ENCODE data around the gene MCUB.
"Not testable (repeated sequence)": the region's sequence is repeated elsewhere in the genome, so short reads cannot be mapped to it uniquely, and the experiment has no call there.

MCUB gene

GRCh38 chr4:109596420-109597085 is 36.5 kb downstream of the MCUB start:
- not testable (repeated sequence) for H3K4me3 ChIP-seq (ENCODE audit: insufficient read depth, low read depth, low read length, poor library complexity, severe bottlenecking); H3K36me3 ChIP-seq (ENCODE audit: control insufficient read depth, insufficient read depth, low read length); H3K4me1 ChIP-seq (ENCODE audit: control insufficient read depth, insufficient read depth, low read length, poor library complexity, severe bottlenecking); DNase-seq; H3K9me3 ChIP-seq (ENCODE audit: control insufficient read depth, low read length); H3K27ac ChIP-seq (ENCODE audit: insufficient read depth, low read length, poor library complexity, severe bottlenecking); H3K27me3 ChIP-seq (replicated peaks; ENCODE audit: control insufficient read depth, insufficient read depth, low read length, poor library complexity, severe bottlenecking)

DNA sequence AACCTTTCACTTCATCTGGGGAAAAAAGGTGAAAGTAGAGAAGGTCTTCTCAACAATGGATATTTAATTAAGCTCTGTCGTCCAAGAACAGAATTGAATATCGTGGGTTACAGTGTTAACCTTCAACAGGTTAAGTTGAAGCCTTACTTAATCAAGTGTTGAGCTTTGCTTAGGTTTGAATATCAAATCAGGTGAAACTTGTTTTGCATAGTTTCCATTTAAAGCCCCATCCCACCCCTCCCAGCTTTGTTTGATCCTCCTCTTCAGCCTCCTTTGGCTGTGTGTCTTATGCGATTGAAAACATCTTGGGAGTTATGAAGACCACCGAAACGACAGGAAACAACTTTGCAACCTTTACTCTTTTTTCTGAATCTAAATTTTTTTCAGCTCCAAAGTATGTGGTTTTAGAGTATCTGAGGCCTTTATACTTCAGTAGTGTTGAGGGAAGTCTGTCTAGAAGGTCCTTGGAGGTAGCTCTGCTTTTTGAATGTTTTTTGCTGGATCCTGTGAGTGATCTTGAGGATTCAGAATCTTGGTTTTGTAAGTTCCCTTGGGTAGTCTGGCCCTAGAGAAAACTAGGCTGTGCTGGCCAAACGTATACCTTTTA is 39.1 kb downstream of the MCUB start:
- Histone ChIP-seq H3K4me1 (ENCODE audit: control insufficient read depth, insufficient read depth, low read length, poor library complexity, severe bottlenecking) (no peaks in the 10 kb centered on the region), H3K27ac (ENCODE audit: insufficient read depth, low read length, poor library complexity, severe bottlenecking) (no peak overlapping the region), H3K9me3 (ENCODE audit: control insufficient read depth, low read length) (no peaks in the 10 kb centered on the region), H3K36me3 (ENCODE audit: control insufficient read depth, insufficient read depth, low read length) (no peaks in the 10 kb centered on the region), H3K27me3 (replicated peaks; ENCODE audit: control insufficient read depth, insufficient read depth, low read length, poor library complexity, severe bottlenecking) (no peaks in the 10 kb centered on the region), H3K4me3 (ENCODE audit: insufficient read depth, low read depth, low read length, poor library complexity, severe bottlenecking) (no peak overlapping the region)
- DNase-seq: no peak

DNA sequence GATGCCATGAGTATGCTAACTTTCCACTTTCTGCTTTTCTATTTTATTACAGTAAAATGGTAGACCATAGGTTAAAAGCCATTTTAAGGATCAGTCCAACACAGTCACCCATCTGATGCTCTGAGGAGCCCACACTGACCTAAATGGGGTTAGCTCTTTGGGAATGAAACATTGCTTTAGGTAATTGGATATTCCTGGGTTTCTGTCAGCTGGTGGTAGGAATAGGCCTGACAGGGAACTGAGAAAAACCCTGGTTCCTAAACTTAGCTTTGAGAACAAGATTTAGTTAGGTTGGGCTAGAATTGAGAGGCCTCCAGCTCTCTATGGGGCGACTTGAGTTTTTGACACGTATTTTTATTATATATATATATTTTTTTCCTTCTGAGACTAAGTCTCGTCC is 40.4 kb downstream of the MCUB start:
- no peaks in the 10 kb centered on the region for H3K27me3 ChIP-seq (replicated peaks; ENCODE audit: control insufficient read depth, insufficient read depth, low read length, poor library complexity, severe bottlenecking)
- H3K36me3 ChIP-seq (ENCODE audit: control insufficient read depth, insufficient read depth, low read length): no peaks in the 10 kb centered on the region
- no peaks in the 10 kb centered on the region for H3K9me3 ChIP-seq (ENCODE audit: control insufficient read depth, low read length)
- H3K27ac ChIP-seq (ENCODE audit: insufficient read depth, low read length, poor library complexity, severe bottlenecking): no peak overlapping the region
- no peak for DNase-seq
- no peaks in the 10 kb centered on the region for H3K4me1 ChIP-seq (ENCODE audit: control insufficient read depth, insufficient read depth, low read length, poor library complexity, severe bottlenecking)
- no peak overlapping the region for H3K4me3 ChIP-seq (ENCODE audit: insufficient read depth, low read depth, low read length, poor library complexity, severe bottlenecking)

DNA sequence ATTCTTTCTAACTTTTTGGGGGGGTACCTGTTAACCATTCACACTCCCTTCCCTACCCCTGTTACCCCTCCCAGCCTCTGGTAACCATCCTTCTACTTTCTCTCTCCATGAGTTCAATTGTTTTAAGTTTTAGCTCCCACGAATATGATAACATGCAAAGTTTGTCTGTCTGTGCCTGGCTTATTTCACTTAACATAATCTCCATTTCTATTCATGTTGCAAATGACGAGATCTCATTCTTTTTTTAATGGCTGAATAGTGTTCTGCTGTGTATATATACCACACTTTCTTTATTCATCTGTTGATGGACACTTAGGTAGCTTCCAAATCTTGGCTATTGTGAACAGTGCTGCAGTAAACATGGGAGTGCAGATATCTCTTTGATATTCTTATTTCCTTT is 41.3 kb downstream of the MCUB start:
- Histone ChIP-seq H3K9me3 (ENCODE audit: control insufficient read depth, low read length) (no peaks in the 10 kb centered on the region), H3K36me3 (ENCODE audit: control insufficient read depth, insufficient read depth, low read length) (no peaks in the 10 kb centered on the region), H3K27me3 (replicated peaks; ENCODE audit: control insufficient read depth, insufficient read depth, low read length, poor library complexity, severe bottlenecking) (no peaks in the 10 kb centered on the region)

GRCh38 chr4:109607976-109608375 is 47.9 kb downstream of the MCUB start:
- Histone ChIP-seq H3K9me3 (ENCODE audit: control insufficient read depth, low read length) (no peaks in the 10 kb centered on the region), H3K36me3 (ENCODE audit: control insufficient read depth, insufficient read depth, low read length) (no peaks in the 10 kb centered on the region), H3K27me3 (replicated peaks; ENCODE audit: control insufficient read depth, insufficient read depth, low read length, poor library complexity, severe bottlenecking) (no peaks in the 10 kb centered on the region), H3K27ac (ENCODE audit: insufficient read depth, low read length, poor library complexity, severe bottlenecking) (no peak overlapping the region), H3K4me3 (ENCODE audit: insufficient read depth, low read depth, low read length, poor library complexity, severe bottlenecking) (no peak overlapping the region), H3K4me1 (ENCODE audit: control insufficient read depth, insufficient read depth, low read length, poor library complexity, severe bottlenecking) (peaks cover 7% of the 10 kb centered on the region)
- DNase-seq: no peak

More for the DNA sequence above, 41.3 kb downstream of the MCUB start:
- H3K4me1 ChIP-seq (ENCODE audit: control insufficient read depth, insufficient read depth, low read length, poor library complexity, severe bottlenecking): no peaks in the 10 kb centered on the region
- DNase-seq: no peak
- no peak overlapping the region for H3K27ac ChIP-seq (ENCODE audit: insufficient read depth, low read length, poor library complexity, severe bottlenecking)
- H3K4me3 ChIP-seq (ENCODE audit: insufficient read depth, low read depth, low read length, poor library complexity, severe bottlenecking): no peak overlapping the region

GRCh38 chr4:109608879-109609278 is 48.8 kb downstream of the MCUB start:
- peaks cover 7% of the 10 kb centered on the region for H3K4me1 ChIP-seq (ENCODE audit: control insufficient read depth, insufficient read depth, low read length, poor library complexity, severe bottlenecking)
- no peaks in the 10 kb centered on the region for H3K9me3 ChIP-seq (ENCODE audit: control insufficient read depth, low read length)
- no peak overlapping the region for H3K27ac ChIP-seq (ENCODE audit: insufficient read depth, low read length, poor library complexity, severe bottlenecking)
- no peak overlapping the region for H3K4me3 ChIP-seq (ENCODE audit: insufficient read depth, low read depth, low read length, poor library complexity, severe bottlenecking)
- peaks cover 3% of the 10 kb centered on the region for H3K36me3 ChIP-seq (ENCODE audit: control insufficient read depth, insufficient read depth, low read length)
- no peaks in the 10 kb centered on the region for H3K27me3 ChIP-seq (replicated peaks; ENCODE audit: control insufficient read depth, insufficient read depth, low read length, poor library complexity, severe bottlenecking)
- DNase-seq: no peak

DNA sequence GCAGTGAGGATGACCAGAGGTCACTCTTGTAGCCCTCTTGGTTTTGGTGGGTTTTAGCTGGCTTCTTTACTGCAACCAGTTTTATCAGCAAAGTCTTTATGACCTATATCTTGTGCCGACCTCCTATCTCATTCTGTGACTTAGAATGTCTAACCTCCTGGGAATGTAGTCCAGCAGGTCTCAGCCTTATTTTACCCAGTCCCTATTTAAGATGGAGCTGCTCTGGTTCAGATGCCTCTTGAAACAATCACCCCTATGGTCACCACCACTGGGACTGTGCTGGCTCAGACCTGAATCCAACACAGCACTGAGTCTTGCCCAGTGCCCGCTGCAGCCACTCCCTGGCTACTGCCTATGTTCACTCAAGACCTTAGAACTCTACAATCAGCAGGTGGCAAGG is 49.4 kb downstream of the MCUB start:
- no peak overlapping the region for H3K4me3 ChIP-seq (ENCODE audit: insufficient read depth, low read depth, low read length, poor library complexity, severe bottlenecking)
- DNase-seq: no peak
- no peaks in the 10 kb centered on the region for H3K27me3 ChIP-seq (replicated peaks; ENCODE audit: control insufficient read depth, insufficient read depth, low read length, poor library complexity, severe bottlenecking)
- peaks cover 3% of the 10 kb centered on the region for H3K36me3 ChIP-seq (ENCODE audit: control insufficient read depth, insufficient read depth, low read length)
- H3K4me1 ChIP-seq (ENCODE audit: control insufficient read depth, insufficient read depth, low read length, poor library complexity, severe bottlenecking): peaks cover 7% of the 10 kb centered on the region
- H3K9me3 ChIP-seq (ENCODE audit: control insufficient read depth, low read length): no peaks in the 10 kb centered on the region
- H3K27ac ChIP-seq (ENCODE audit: insufficient read depth, low read length, poor library complexity, severe bottlenecking): no peak overlapping the region

- Histone ChIP-seq H3K9me3 (ENCODE audit: control insufficient read depth, low read length) (no peaks in the 10 kb centered on the region), H3K36me3 (ENCODE audit: control insufficient read depth, insufficient read depth, low read length) (peaks cover 3% of the 10 kb centered on the region), H3K27ac (ENCODE audit: insufficient read depth, low read length, poor library complexity, severe bottlenecking) (no peak overlapping the region), H3K27me3 (replicated peaks; ENCODE audit: control insufficient read depth, insufficient read depth, low read length, poor library complexity, severe bottlenecking) (no peaks in the 10 kb centered on the region), H3K4me3 (ENCODE audit: insufficient read depth, low read depth, low read length, poor library complexity, severe bottlenecking) (no peak overlapping the region), H3K4me1 (ENCODE audit: control insufficient read depth, insufficient read depth, low read length, poor library complexity, severe bottlenecking) (peaks cover 7% of the 10 kb centered on the region)
- no peak for DNase-seq
Observed at GRCh38 chr4:109610489-109610888, 50.4 kb downstream of the MCUB start.

DNA sequence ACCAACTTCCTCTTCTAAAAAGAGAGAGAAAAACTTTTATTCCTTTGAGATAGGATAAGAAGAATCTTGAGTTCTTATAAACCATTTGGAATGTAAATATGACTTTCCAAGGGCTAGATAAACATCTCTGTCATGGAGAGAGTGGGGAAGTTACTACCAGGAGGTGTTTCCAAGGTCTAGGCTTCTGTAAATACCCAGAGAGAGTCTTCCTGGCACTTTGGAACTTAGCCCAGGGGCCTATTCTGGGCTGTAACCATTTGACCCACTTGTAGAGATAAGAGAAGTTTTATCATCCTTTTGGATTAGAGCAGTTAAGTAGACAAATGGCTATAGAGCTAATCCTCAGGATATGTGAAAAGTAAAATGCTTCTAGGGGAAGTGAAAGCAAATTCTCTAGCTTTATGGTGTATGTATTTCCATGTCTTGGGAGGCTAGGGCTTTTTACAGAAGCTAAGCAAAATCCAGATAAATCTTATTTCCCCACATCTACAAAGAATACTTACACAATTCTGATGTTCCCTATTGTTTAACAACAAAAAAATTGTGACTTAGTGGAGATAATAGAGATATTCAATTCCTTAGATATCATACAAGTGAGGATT is 51.1 kb downstream of the MCUB start:
- no peaks in the 10 kb centered on the region for H3K27me3 ChIP-seq (replicated peaks; ENCODE audit: control insufficient read depth, insufficient read depth, low read length, poor library complexity, severe bottlenecking)
- H3K27ac ChIP-seq (ENCODE audit: insufficient read depth, low read length, poor library complexity, severe bottlenecking): no peak overlapping the region
- peaks cover 7% of the 10 kb centered on the region for H3K4me1 ChIP-seq (ENCODE audit: control insufficient read depth, insufficient read depth, low read length, poor library complexity, severe bottlenecking)
- no peaks in the 10 kb centered on the region for H3K9me3 ChIP-seq (ENCODE audit: control insufficient read depth, low read length)
- H3K36me3 ChIP-seq (ENCODE audit: control insufficient read depth, insufficient read depth, low read length): peaks cover 3% of the 10 kb centered on the region
- no peak overlapping the region for H3K4me3 ChIP-seq (ENCODE audit: insufficient read depth, low read depth, low read length, poor library complexity, severe bottlenecking)
- DNase-seq: no peak

DNA sequence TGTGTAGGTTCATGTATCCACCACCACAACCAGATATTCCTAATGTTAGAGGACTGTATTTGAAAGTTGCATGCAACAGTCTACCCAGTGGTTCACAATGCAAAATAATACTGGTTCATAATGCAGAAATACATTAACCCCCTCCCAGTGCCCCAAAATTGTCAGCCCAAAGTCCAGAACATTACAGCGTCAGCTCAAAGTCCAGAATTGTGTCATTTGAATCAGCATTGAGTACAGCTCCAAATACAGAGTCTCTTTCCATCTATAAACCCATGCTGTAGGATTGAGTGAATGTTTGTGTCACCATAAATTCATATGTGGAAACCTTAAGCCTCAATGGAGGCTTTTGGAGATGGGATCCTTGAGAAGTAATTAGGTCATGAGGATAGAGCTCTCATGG is 54.0 kb downstream of the MCUB start:
- H3K27me3 ChIP-seq (replicated peaks; ENCODE audit: control insufficient read depth, insufficient read depth, low read length, poor library complexity, severe bottlenecking): no peaks in the 10 kb centered on the region
- H3K9me3 ChIP-seq (ENCODE audit: control insufficient read depth, low read length): no peaks in the 10 kb centered on the region
- no peak overlapping the region for H3K27ac ChIP-seq (ENCODE audit: insufficient read depth, low read length, poor library complexity, severe bottlenecking)
- no peak overlapping the region for H3K4me3 ChIP-seq (ENCODE audit: insufficient read depth, low read depth, low read length, poor library complexity, severe bottlenecking)
- DNase-seq: no peak
- peaks cover 8% of the 10 kb centered on the region for H3K36me3 ChIP-seq (ENCODE audit: control insufficient read depth, insufficient read depth, low read length)
- H3K4me1 ChIP-seq (ENCODE audit: control insufficient read depth, insufficient read depth, low read length, poor library complexity, severe bottlenecking): peaks cover 7% of the 10 kb centered on the region

All from effector memory CD4-positive, alpha-beta T cell (primary cell).